ENCODE measurements around the gene CTSZ. TPM values are rescaled to one million over a fixed set of nuclear protein-coding genes. Genes with fewer than 3 reads are reported as not detected.

Gene CTSZ
- total RNA-seq, 2 donors from 2014 or later = 55.9 to 76.6 TPM

GRCh38 chr20:59040667-59041066 lies 33.6 kb upstream of the CTSZ start:
- Mint-ChIP-seq H3K27me3 (ENCODE audit: insufficient read depth) (peaks cover 14% of the 10 kb centered on the region), H3K27ac (no peak overlapping the region), H3K4me1 (peaks cover 12% of the 10 kb centered on the region), H3K9me3 (no peaks in the 10 kb centered on the region), H3K4me3 (peak overlapping the region; percentile 78), H3K36me3 (ENCODE audit: low read depth) (peaks cover 35% of the 10 kb centered on the region)
- Histone ChIP-seq H3K4me1 (ENCODE audit: control insufficient read depth, insufficient read depth, low read length) (no peaks in the 10 kb centered on the region), H3K9ac (ENCODE audit: extremely low read depth, low read length, poor library complexity, severe bottlenecking) (no peak overlapping the region), H3K9me3 (ENCODE audit: control insufficient read depth, low read length) (no peaks in the 10 kb centered on the region), H3K4me3 (ENCODE audit: low read length) (peak overlapping the region; percentile 84), H3K27me3 (ENCODE audit: control insufficient read depth, insufficient read depth, low read length, poor library complexity, severe bottlenecking) (no peaks in the 10 kb centered on the region), H3K27ac (ENCODE audit: low read depth, low read length) (no peak overlapping the region), H3K36me3 (ENCODE audit: control insufficient read depth, insufficient read depth, low read length) (peaks cover 39% of the 10 kb centered on the region)
- 90 to 92% methylated on average over 4 to 5 of the region's 5 CpGs for WGBS, 2 experiments (ENCODE audit: insufficient coverage in 1 of 2, insufficient read length in 1 of 2)
- TF ChIP-seq CTCF (conservative IDR thresholded peaks at IDR 0.05) = no peak
- DNase-seq = no peak

GRCh38 chr20:59039233-59039632 lies 32.2 kb upstream of the CTSZ start:
- Mint-ChIP-seq H3K4me1 (peaks cover 12% of the 10 kb centered on the region), H3K36me3 (ENCODE audit: low read depth) (peaks cover 46% of the 10 kb centered on the region), H3K27me3 (ENCODE audit: insufficient read depth) (peaks cover 7% of the 10 kb centered on the region), H3K27ac (no peak overlapping the region), H3K9me3 (no peaks in the 10 kb centered on the region), H3K4me3 (no peak overlapping the region)
- H3K4me1 ChIP-seq (ENCODE audit: control insufficient read depth, insufficient read depth, low read length) = no peaks in the 10 kb centered on the region
- no peaks in the 10 kb centered on the region for H3K27me3 ChIP-seq (ENCODE audit: control insufficient read depth, insufficient read depth, low read length, poor library complexity, severe bottlenecking)
- H3K9me3 ChIP-seq (ENCODE audit: control insufficient read depth, low read length) = no peaks in the 10 kb centered on the region
- TF ChIP-seq CTCF (conservative IDR thresholded peaks at IDR 0.05) = no peak
- no peak overlapping the region for H3K9ac ChIP-seq (ENCODE audit: extremely low read depth, low read length, poor library complexity, severe bottlenecking)
- peaks cover 52% of the 10 kb centered on the region for H3K36me3 ChIP-seq (ENCODE audit: control insufficient read depth, insufficient read depth, low read length)
- no peak for DNase-seq
- no peak overlapping the region for H3K4me3 ChIP-seq (ENCODE audit: low read length)
- WGBS, 2 experiments (ENCODE audit: insufficient coverage in 1 of 2, insufficient read length in 1 of 2) = 97 to 100% methylated on average over 1 of the region's 1 CpG
- H3K27ac ChIP-seq (ENCODE audit: low read depth, low read length) = no peak overlapping the region

- peak overlapping the region; percentile 25 for H3K27ac ChIP-seq (ENCODE audit: low read depth, low read length)
- Mint-ChIP-seq H3K36me3 (ENCODE audit: low read depth) (peaks cover 52% of the 10 kb centered on the region), H3K27ac (no peak overlapping the region), H3K4me3 (no peak overlapping the region), H3K27me3 (ENCODE audit: insufficient read depth) (no peaks in the 10 kb centered on the region), H3K9me3 (no peaks in the 10 kb centered on the region), H3K4me1 (peaks cover 9% of the 10 kb centered on the region)
- H3K4me1 ChIP-seq (ENCODE audit: control insufficient read depth, insufficient read depth, low read length) = no peaks in the 10 kb centered on the region
- DNase-seq = no peak
- no peaks in the 10 kb centered on the region for H3K9me3 ChIP-seq (ENCODE audit: control insufficient read depth, low read length)
- H3K27me3 ChIP-seq (ENCODE audit: control insufficient read depth, insufficient read depth, low read length, poor library complexity, severe bottlenecking) = no peaks in the 10 kb centered on the region
- peaks cover 59% of the 10 kb centered on the region for H3K36me3 ChIP-seq (ENCODE audit: control insufficient read depth, insufficient read depth, low read length)
- no peak for TF ChIP-seq CTCF (conservative IDR thresholded peaks at IDR 0.05)
- H3K9ac ChIP-seq (ENCODE audit: extremely low read depth, low read length, poor library complexity, severe bottlenecking) = no peak overlapping the region
- no peak overlapping the region for H3K4me3 ChIP-seq (ENCODE audit: low read length)
- 86 to 94% methylated on average over 11 to 12 of the region's 12 CpGs for WGBS, 2 experiments (ENCODE audit: insufficient coverage in 1 of 2, insufficient read length in 1 of 2)
Observed at GRCh38 chr20:59037386-59037785, 30.3 kb upstream of the CTSZ start.

Data from endodermal cell (in vitro differentiated cells).